Measurements from ENCODE around the gene TERT. TPM values are rescaled to one million over a fixed set of nuclear protein-coding genes. Genes with fewer than 3 reads are reported as not detected.

TERT gene
- polyA plus RNA-seq, 3 donors from 2014 or later: not detected

DNA sequence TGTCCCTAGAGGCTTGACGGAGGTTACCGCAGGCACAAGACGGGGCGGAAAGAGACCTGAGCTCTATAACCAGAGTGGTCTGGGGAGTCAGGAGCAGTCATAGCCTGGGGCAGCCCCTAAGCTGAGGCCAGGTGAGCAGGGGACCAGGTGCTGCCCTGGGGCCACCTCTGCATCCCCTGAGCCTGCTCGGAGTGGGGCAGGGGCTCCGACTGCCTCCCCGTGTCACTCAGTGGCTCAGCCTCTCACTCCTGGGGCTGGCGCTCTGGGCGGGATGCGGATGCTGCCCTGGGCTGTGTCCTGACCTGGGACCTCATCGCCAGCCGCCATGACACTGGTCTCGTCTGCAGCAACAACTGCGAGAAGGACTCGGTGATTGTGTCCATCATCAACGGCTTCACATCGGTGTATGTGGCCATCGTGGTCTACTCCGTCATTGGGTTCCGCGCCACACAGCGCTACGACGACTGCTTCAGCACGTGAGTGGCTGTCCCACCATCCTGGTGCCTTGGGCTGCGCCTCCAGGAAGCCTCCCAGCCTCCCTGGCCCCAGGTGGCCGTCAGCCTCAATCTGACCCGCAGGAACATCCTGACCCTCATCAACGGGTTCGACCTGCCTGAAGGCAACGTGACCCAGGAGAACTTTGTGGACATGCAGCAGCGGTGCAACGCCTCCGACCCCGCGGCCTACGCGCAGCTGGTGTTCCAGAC is 78.5 kb downstream of the TERT start:
- H3K27me3 Mint-ChIP-seq (ENCODE audit: low read depth in 3 of 3): peaks cover 0 to 6% (median 0%) of the 10 kb centered on the region in 3 donors
- no peak for DNase-seq

DNA sequence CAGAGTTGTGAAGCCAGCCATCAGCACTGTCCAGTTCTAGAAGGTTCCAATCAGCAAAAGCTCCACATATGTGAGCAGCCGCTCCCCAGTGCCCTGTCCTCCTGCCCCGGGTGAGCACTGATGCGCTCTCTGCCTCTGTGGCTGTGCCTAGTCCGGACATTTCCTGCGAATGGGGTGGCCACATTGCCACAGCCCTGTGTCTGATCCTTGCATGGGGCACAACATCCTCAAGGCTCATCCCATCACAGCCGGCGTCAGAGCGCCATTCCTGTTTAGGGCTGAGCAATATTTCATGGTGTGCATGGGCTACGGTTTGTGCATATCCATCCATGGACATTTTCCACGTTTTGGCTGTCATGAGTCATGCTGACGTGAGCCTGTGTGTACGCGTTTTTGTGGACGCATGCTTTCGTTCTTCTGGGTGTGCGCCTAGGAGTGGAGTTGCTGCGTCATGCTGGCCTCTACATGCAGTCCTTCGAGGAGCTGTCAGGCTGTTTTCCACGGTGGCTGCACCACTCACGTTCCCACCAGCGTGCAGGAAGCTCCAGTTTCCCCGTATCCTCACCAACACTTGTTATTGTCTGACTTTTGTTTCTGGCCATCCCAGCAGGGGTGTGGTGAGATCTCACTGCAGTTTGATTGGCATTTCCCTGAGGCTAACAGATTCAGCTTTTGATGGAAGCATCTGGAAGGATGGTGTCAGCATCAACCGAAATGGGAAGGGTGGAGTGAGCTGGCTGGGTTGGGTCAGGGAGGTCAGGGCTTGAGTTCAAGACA is 79.4 kb downstream of the TERT start:
- no peak for DNase-seq
- no peaks in the 10 kb centered on the region for H3K4me1 Mint-ChIP-seq
- H3K27me3 Mint-ChIP-seq (ENCODE audit: low read depth in 3 of 3): peaks cover 0 to 6% (median under 1%) of the 10 kb centered on the region in 3 donors
- H3K4me3 Mint-ChIP-seq: no peak overlapping the region
- no peaks in the 10 kb centered on the region for H3K9me3 Mint-ChIP-seq
- H3K36me3 Mint-ChIP-seq: no peaks in the 10 kb centered on the region
- H3K27ac Mint-ChIP-seq: no peak overlapping the region

More for the DNA sequence above, 78.5 kb downstream of the TERT start:
- no peaks in the 10 kb centered on the region for H3K36me3 Mint-ChIP-seq
- H3K4me1 Mint-ChIP-seq: no peaks in the 10 kb centered on the region
- no peaks in the 10 kb centered on the region for H3K9me3 Mint-ChIP-seq
- H3K27ac Mint-ChIP-seq: no peak overlapping the region
- no peak overlapping the region for H3K4me3 Mint-ChIP-seq

DNA sequence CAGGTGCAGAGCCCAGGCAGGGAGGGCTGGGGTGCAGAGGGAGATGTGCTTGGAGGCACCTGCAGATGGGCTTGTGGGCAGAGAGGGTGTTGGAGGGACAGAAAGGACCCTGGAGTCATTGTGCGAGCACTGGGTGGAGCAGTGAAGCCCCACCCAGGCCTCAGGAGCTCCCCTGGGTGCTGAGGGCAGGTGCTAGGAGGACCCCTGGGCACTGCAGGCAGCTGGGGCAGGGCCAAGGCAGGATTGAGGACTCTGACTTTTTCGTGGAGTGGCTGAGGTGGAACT is 80.0 kb downstream of the TERT start:
- no peak for DNase-seq
- Mint-ChIP-seq H3K27ac (no peak overlapping the region), H3K27me3 (ENCODE audit: low read depth in 3 of 3) (peaks cover 0 to 6% (median 2%) of the 10 kb centered on the region in 3 donors), H3K4me1 (no peaks in the 10 kb centered on the region), H3K36me3 (no peaks in the 10 kb centered on the region), H3K9me3 (no peaks in the 10 kb centered on the region), H3K4me3 (no peak overlapping the region)

DNA sequence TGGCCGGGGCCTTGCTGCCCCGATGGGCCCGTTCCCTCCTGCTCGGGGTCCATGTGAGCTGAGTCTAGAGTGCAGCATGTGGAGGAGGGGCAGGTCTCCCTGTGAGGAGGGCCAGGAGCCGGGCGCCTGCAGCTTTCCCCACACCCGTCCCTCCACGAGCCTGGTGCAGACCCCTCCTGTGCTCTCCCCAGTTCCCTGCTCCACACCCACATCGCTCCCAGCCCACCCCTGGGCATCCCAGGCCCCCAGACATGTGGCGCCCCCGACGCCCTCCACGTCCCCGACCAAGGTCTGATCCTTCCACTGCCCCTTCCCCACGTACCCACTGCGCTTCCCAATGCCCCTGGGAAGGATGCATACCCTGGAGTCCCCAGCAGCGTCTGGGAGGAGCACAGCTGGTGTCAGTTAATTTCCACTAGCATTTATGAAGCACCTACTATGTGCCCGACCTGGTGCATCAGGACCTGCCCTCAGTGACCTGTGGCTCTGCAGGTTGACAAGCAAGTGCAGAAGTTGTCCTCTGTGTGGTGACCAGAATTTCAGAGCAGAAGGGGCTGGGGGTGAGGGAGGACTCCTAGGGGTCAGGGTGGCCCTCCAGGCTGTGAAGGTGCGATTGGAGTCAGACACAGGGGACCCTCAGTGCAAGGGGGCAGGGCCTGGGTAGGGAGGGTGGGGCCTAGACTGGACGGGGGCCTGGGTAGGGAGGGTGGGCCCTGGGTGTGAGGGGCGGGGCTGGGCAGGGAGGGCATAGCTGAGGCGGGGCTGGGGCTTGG is 80.5 kb downstream of the TERT start:
- no peak overlapping the region for H3K27ac Mint-ChIP-seq
- no peaks in the 10 kb centered on the region for H3K9me3 Mint-ChIP-seq
- H3K4me3 Mint-ChIP-seq: no peak overlapping the region
- H3K4me1 Mint-ChIP-seq: no peaks in the 10 kb centered on the region
- no peaks in the 10 kb centered on the region for H3K36me3 Mint-ChIP-seq
- H3K27me3 Mint-ChIP-seq (ENCODE audit: low read depth in 3 of 3): peaks cover 0 to 6% (median 2%) of the 10 kb centered on the region in 3 donors
- no peak for DNase-seq

DNA sequence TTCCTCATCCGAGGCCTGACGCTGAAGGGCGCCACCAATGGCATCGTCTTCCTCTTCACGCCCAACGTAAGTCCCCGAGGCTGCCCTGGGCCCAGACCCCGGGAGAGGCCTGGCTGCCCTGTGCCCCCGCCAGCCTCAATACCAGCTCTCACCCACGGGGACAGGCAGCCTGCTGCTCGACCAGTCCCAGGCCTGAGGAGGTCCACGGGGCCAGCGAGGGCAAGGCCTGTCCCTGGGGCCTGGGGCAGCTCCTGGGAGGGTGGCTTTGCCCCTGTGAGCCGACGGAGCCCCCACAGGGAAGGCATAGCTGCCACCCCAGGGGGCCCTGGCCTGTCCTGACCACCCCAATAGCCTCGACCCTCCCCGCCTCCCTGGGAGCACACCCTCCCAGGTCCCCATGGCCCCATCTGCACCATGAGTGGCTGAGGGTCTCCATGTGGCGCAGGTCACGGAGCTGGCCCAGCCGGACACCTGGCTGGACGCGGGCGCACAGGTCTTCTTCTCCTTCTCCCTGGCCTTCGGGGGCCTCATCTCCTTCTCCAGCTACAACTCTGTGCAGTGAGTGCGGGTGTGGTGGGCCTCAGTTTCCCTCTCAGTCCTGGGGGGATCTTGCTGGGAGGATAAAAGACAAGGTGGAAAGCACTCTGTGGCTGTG is 81.2 kb downstream of the TERT start:
- DNase-seq: no peak
- Mint-ChIP-seq H3K4me1 (no peaks in the 10 kb centered on the region), H3K27me3 (ENCODE audit: low read depth in 3 of 3) (peaks cover 0 to 4% (median 2%) of the 10 kb centered on the region in 3 donors), H3K36me3 (no peaks in the 10 kb centered on the region), H3K27ac (no peak overlapping the region), H3K4me3 (no peak overlapping the region), H3K9me3 (no peaks in the 10 kb centered on the region)

DNA sequence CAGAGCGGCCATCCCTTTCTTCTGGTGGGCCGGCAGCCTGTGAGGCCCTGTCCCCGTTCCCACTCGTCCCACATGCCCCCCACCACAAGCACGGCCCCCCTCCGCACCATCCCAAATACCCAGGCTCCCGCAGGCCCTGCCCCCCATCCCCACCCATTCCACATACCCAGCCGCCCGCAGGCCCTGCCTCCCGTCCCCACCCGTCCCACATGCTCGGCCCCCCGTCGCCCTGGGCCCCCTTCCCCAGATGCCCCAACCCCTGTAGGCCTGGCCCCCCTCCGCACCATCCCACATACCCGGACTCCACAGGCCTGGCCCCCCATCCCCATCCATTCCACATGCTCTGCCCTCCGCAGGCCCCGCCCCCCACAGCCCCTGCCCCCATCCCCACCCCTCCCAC is 82.0 kb downstream of the TERT start:
- Mint-ChIP-seq H3K36me3 (no peaks in the 10 kb centered on the region), H3K4me1 (no peaks in the 10 kb centered on the region), H3K9me3 (no peaks in the 10 kb centered on the region), H3K4me3 (no peak overlapping the region), H3K27ac (no peak overlapping the region), H3K27me3 (ENCODE audit: low read depth in 3 of 3) (peaks cover 0 to 4% (median 2%) of the 10 kb centered on the region in 3 donors)
- no peak for DNase-seq

DNA sequence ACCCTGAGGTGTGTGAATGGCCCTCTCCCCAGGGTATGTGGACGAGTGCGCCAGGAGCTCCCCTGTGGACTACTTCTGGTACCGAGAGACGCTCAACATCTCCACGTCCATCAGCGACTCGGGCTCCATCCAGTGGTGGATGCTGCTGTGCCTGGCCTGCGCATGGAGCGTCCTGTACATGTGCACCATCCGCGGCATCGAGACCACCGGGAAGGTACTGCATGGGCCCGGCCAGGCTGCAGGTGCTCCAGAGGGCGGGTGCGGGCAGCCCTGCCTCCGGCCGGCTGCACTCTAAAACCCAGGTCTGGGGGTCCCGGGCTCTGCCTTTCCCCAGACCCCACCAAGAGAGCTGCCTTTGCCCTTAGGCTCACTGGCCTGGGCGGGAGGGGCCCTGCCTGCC is 82.6 kb downstream of the TERT start:
- Mint-ChIP-seq H3K27me3 (ENCODE audit: low read depth in 3 of 3) (peaks cover 0 to 6% (median 3%) of the 10 kb centered on the region in 3 donors), H3K4me1 (no peaks in the 10 kb centered on the region), H3K9me3 (no peaks in the 10 kb centered on the region), H3K36me3 (no peaks in the 10 kb centered on the region), H3K4me3 (no peak overlapping the region), H3K27ac (no peak overlapping the region)
- DNase-seq: no peak

DNA sequence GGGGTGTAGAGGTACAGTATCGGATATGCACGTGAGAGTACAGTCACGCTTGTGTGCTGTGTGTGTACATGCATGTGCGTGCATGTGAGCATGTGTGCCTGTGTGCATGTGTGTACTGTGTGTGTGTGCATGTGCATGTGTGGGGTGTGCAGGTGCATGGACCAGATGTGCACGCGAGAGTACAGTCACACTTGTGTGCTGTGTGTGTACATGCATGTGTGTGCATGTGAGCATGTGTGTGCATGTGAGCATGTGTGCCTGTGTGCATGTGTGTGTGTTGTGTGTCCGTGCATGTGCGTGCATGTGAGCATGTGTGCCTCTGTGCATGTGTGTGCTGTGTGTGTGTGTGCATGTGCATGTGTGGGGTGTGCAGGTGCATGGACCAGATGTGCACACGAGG is 83.2 kb downstream of the TERT start:
- no peaks in the 10 kb centered on the region for H3K36me3 Mint-ChIP-seq
- peaks cover 0 to 6% (median 2%) of the 10 kb centered on the region in 3 donors for H3K27me3 Mint-ChIP-seq (ENCODE audit: low read depth in 3 of 3)
- H3K9me3 Mint-ChIP-seq: no peaks in the 10 kb centered on the region
- no peak overlapping the region for H3K4me3 Mint-ChIP-seq
- H3K27ac Mint-ChIP-seq: peak overlapping the region in 1 of 6 donors; percentile 50
- DNase-seq: no peak
- no peaks in the 10 kb centered on the region for H3K4me1 Mint-ChIP-seq

DNA sequence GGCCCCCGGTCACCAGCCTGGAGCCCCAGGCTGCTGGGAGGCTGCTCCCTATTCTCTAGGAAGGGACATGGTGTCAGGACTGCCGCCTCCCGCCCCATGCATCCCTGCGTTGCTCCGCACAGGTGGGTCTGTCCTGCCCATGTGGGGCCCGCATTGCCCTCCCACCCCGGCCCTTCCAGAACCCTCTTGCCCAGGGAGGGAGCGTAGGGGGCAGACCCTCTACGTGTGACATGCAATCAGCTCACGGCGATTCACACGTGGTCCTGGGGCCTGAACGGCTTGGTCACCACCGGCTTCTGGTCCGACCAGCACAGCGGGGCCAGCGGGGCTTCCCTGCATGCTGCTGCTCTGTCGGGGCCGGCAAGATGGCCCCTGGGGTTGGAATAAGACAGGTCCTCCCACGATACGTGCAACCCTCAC is 84.0 kb downstream of the TERT start:
- Mint-ChIP-seq H3K27ac (no peak overlapping the region), H3K4me3 (no peak overlapping the region), H3K27me3 (ENCODE audit: low read depth in 3 of 3) (peaks cover 0 to 6% (median 4%) of the 10 kb centered on the region in 3 donors), H3K36me3 (no peaks in the 10 kb centered on the region), H3K4me1 (no peaks in the 10 kb centered on the region), H3K9me3 (no peaks in the 10 kb centered on the region)
- no peak for DNase-seq

DNA sequence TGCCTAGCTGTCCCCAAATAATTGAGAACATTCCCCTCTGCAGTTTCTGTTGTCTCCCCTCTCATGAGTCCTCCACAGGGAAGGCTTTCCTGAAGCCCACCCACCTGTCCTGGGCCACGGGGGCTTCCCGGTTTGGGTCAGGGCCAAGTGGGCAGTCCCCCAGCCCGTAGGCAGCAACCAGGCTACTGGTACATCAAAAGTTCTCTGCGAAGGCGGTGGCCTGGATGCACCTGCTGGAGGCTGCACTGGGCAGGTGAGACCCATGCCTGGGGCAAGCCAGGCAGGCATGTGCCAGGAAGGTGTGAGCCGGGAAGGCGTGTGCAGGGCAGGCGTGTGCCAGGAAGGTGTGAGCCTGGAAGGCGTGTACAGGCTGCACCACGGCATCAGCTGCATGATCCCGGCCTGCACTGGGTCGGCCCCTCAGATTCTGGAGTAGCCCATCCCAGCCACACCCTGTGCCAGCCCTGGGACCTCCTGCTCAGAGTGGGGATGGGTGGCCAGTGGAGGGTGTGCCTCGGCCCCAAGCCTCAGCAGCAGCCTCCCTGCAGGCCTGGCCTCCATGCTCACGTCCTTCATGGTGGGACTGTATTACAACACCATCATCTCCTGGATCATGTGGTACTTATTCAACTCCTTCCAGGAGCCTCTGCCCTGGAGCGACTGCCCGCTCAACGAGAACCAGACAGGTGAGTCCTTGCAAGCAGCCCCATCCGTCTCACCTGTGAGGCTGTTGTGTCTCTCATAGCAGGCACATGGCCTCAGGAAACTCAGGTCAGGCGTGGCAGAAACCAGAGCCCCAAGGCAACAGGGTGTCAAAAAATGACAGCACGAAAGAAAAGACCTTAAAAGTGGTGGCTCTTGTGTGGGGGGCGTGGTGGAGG is 84.7 kb downstream of the TERT start:
- no peak overlapping the region for H3K27ac Mint-ChIP-seq
- no peaks in the 10 kb centered on the region for H3K36me3 Mint-ChIP-seq
- no peaks in the 10 kb centered on the region for H3K4me1 Mint-ChIP-seq
- H3K4me3 Mint-ChIP-seq: no peak overlapping the region
- H3K27me3 Mint-ChIP-seq (ENCODE audit: low read depth in 3 of 3): peaks cover under 1 to 6% (median 4%) of the 10 kb centered on the region in 3 donors
- no peak for DNase-seq
- no peaks in the 10 kb centered on the region for H3K9me3 Mint-ChIP-seq

DNA sequence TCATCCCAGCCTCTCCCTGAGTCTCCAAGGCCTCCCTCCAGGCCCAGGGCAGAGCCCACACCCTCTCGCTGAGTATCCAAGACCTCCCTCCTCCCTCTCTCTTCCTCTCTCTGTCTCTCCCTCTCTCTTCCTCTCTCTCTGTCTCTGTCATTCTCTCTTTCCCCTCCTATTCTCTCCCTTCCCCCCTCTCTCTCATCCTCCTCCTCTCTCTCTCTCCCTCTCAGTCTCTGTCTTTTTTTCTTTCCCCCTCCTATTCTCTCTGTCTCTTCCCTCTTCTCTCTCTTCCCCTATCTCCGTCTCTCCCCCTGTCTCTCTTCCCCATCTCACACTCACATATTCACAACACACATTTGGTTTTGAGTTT is 85.4 kb downstream of the TERT start:
- Mint-ChIP-seq H3K36me3 (no peaks in the 10 kb centered on the region), H3K4me3 (no peak overlapping the region), H3K27ac (no peak overlapping the region), H3K27me3 (ENCODE audit: low read depth in 3 of 3) (peaks cover 3 to 6% (median 4%) of the 10 kb centered on the region in 3 donors), H3K4me1 (no peaks in the 10 kb centered on the region), H3K9me3 (no peaks in the 10 kb centered on the region)
- DNase-seq: no peak

DNA sequence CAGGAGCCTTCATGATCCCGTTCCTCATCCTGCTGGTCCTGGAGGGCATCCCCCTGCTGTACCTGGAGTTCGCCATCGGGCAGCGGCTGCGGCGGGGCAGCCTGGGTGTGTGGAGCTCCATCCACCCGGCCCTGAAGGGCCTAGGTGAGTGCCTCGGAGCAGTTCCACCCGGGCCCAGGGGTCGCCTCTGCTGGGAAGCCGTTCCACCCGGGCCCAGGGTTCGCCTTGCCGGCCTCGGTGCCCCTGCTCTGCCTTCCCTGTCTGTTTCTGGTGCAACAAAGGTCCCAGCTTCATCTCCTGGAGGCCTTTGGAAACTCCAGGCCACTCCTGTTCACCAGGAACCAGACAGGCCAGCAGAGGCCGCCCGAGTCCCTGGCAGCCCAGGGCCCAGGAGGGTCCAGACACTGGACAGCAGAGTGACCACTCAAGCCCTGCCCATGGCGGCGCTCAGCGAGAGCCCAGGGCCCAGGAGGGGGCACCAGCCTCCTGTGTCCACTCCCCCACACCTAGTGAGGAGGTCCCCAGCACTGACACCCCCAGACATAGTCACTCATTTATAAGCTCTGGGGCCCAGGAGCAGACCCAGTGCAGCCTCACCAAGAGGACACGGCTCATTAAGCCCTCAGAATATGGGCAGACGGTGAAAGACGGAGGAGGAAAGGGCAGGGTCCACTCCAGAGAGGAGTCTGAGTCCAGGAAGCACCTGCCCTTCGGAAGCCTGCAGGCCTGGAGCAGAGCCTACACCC is 86.0 kb downstream of the TERT start:
- H3K27ac Mint-ChIP-seq: no peak overlapping the region
- no peaks in the 10 kb centered on the region for H3K4me1 Mint-ChIP-seq
- no peaks in the 10 kb centered on the region for H3K36me3 Mint-ChIP-seq
- H3K9me3 Mint-ChIP-seq: no peaks in the 10 kb centered on the region
- H3K4me3 Mint-ChIP-seq: no peak overlapping the region
- peaks cover 3 to 6% (median 4%) of the 10 kb centered on the region in 3 donors for H3K27me3 Mint-ChIP-seq (ENCODE audit: low read depth in 3 of 3)
- no peak for DNase-seq

Measured in immature natural killer cell (primary cell).